MM.1S (cell line): Measurements from ENCODE around the gene SLC4A4.

Experiments
- DNase-seq: peaks from one replicate; pipeline ENCODE4 v3.0.0-alpha.2; 2015
- H2AFZ ChIP-seq: fragments of 300-600 bp; sonication (generic); 2 replicates; pipeline ENCODE4 v1.6.0; 2016; ENCODE audit warnings: antibody characterized with exemption, low read length
- H3F3A ChIP-seq: fragments of 300-600 bp; sonication (generic); 2 replicates; pipeline ENCODE4 v1.6.1; 2016; ENCODE audit warnings: mild to moderate bottlenecking, antibody characterized with exemption, low read length, moderate library complexity, mixed read lengths; ENCODE audit not compliant: insufficient read depth
- H3K27ac ChIP-seq: fragments of 300-600 bp; sonication (generic); 2 replicates; pipeline ENCODE4 v1.5.1; 2016; ENCODE audit warnings: mild to moderate bottlenecking, low read length
- H3K27me3 ChIP-seq: fragments of 300-600 bp; sonication (generic); replicated peaks from 2 replicates; pipeline ENCODE4 v1.6.0; 2016; ENCODE audit warnings: low read length; ENCODE audit not compliant: insufficient read depth
- H3K36me3 ChIP-seq: fragments of 300-600 bp; sonication (generic); replicated peaks from 2 replicates; pipeline ENCODE4 v1.6.1; 2016; ENCODE audit warnings: mild to moderate bottlenecking, low read length, mixed read lengths; ENCODE audit not compliant: insufficient read depth
- H3K4me1 ChIP-seq: fragments of 300-600 bp; sonication (generic); 2 replicates; pipeline ENCODE4 v1.6.1; 2016; ENCODE audit warnings: low read length, mixed read lengths
- H3K4me2 ChIP-seq: fragments of 300-600 bp; sonication (generic); 2 replicates; pipeline ENCODE4 v1.6.0; 2016; ENCODE audit warnings: low read depth, low read length
- H3K4me3 ChIP-seq: fragments of 300-600 bp; sonication (generic); 2 replicates; pipeline ENCODE4 v1.5.1; 2016; ENCODE audit warnings: low read length, mixed read lengths
- H3K79me2 ChIP-seq: fragments of 300-600 bp; sonication (generic); 2 replicates; pipeline ENCODE4 v1.6.1; 2016; ENCODE audit warnings: mixed run types, low read length, mixed read lengths
- H3K9ac ChIP-seq: fragments of 300-600 bp; sonication (generic); 2 replicates; pipeline ENCODE4 v1.6.1; 2016; ENCODE audit warnings: low read length, mixed read lengths
- H3K9me2 ChIP-seq: fragments of 300-600 bp; sonication (generic); replicated peaks from 2 replicates; pipeline ENCODE4 v1.6.1; 2016; ENCODE audit warnings: mild to moderate bottlenecking, low read length, mixed read lengths; ENCODE audit not compliant: insufficient read depth
- H3K9me3 ChIP-seq: fragments of 300-600 bp; sonication (generic); replicated peaks from 2 replicates; pipeline ENCODE4 v1.6.1; 2016; ENCODE audit warnings: mild to moderate bottlenecking, low read length, mixed read lengths; ENCODE audit not compliant: insufficient read depth
- H4K20me1 ChIP-seq: fragments of 300-600 bp; sonication (generic); 2 replicates; pipeline ENCODE4 v1.6.1; 2016; ENCODE audit warnings: mild to moderate bottlenecking, low read length, moderate library complexity, mixed read lengths; ENCODE audit not compliant: insufficient read depth
- CTCF ChIP-seq: fragments of 300-600 bp; sonication (generic); IDR thresholded peaks from 2 replicates; pipeline ENCODE4 v1.5.1; 2016; ENCODE audit warnings: antibody characterized with exemption, low read length, mixed read lengths
- EZH2 ChIP-seq: fragments of 300-600 bp; sonication (generic); optimal IDR thresholded peaks from 2 replicates; pipeline ENCODE3; 2017; ENCODE audit warnings: low read depth, mild to moderate bottlenecking, antibody characterized with exemption, low read length, mixed read lengths
- EZH2phosphoT487 ChIP-seq: fragments of 300-600 bp; sonication (generic); IDR thresholded peaks from 2 replicates; pipeline ENCODE4 v1.6.1; 2018; ENCODE audit warnings: antibody characterized with exemption, low read length

Gene SLC4A4

DNA sequence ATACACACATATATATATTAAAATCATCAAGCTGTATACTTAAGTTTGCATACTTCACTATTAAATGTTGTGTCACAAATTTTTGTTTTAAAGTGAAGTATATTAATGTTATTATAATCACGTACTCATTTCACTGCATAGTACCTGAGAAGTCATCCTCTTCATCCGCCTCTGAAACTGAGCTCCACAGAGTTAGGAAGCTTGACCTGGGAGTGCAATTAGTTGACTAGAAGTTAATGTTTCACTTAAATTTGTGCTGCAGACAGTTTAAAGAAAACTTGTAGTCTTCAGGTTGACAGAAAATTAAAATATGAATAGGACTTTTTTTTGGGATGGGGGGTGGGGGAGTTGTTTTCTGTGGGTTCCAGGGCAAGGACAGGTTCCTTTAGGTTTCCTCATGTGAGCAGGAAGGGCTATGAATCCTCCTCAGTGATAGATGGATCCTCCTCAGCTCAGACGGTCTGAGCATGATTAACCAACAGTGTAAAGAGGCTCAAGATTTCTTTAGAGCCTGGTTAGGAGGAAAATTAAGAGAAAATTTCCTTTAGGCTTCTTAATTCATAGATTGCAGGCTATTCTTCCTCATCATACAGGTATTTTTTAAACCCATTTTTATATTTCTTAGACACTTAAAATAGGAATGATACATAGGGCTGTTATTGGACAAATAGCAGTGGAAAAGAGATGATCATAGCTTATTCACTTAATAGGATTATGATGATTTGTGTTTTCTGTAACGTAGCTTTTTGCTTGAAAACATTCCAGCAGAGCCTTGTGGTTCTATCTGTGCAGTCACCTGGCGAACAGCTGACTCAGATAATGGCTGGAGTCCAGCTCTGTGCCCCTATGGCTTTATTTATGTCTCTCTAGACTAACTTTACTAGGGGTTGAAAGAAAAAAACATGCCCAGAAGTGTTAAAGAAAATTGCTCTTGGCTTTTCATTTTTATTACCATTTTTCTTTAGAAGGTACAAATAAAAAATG, 102.7 kb downstream of the SLC4A4 start:
- no peaks in the 10 kb centered on the region for H4K20me1 ChIP-seq
- peak; percentile 24 for DNase-seq
- no peak overlapping the region for H2AFZ ChIP-seq
- no peaks in the 10 kb centered on the region for H3K79me2 ChIP-seq
- H3K27me3 ChIP-seq: no peaks in the 10 kb centered on the region
- peaks cover 10% of the 10 kb centered on the region; the same call in 1 of the 2 replicates for H3K4me1 ChIP-seq
- H3K4me2 ChIP-seq: no peak overlapping the region
- no peaks in the 10 kb centered on the region for H3K9me2 ChIP-seq
- H3K36me3 ChIP-seq: no peaks in the 10 kb centered on the region
- no peaks in the 10 kb centered on the region for H3K9me3 ChIP-seq
- H3K27ac ChIP-seq: no peak overlapping the region
- peaks cover 10% of the 10 kb centered on the region; the same call in 1 of the 2 replicates for H3F3A ChIP-seq
- no peak overlapping the region for H3K4me3 ChIP-seq
- TF ChIP-seq CTCF (no peak), EZH2phosphoT487 (no peak), EZH2 (no peak)
- no peak overlapping the region for H3K9ac ChIP-seq

DNA sequence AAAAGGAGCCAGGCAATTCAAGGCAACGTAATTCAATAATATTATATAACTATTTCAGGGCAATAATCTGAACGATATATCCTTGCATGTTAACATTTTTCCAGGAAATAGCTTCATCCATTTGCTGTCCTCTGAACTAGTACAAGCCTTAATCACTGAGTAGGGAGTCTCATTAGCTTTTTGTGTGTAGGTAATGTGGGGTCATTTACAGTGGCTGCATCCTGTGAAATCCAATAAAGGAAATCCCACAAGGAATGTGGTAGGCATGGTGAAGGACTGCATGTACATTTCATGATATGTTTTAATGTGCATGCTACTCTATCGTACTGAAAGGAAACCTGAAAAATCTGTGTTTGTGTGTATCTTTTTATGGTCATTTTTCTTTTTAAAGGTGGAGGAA, 103.5 kb downstream of the SLC4A4 start:
- Histone ChIP-seq H3K9me3 (no peaks in the 10 kb centered on the region), H3F3A (peaks cover 10% of the 10 kb centered on the region; the same call in 1 of the 2 replicates), H3K36me3 (no peaks in the 10 kb centered on the region), H3K9me2 (no peaks in the 10 kb centered on the region), H2AFZ (no peak overlapping the region), H3K27me3 (no peaks in the 10 kb centered on the region), H4K20me1 (no peaks in the 10 kb centered on the region), H3K4me2 (no peak overlapping the region), H3K9ac (no peak overlapping the region), H3K79me2 (no peaks in the 10 kb centered on the region), H3K27ac (no peak overlapping the region), H3K4me1 (peaks cover 15% of the 10 kb centered on the region; the same call in 1 of the 2 replicates), H3K4me3 (no peak overlapping the region)
- DNase-seq: no peak
- TF ChIP-seq CTCF: no peak
- no peak for TF ChIP-seq EZH2
- TF ChIP-seq EZH2phosphoT487: no peak

DNA sequence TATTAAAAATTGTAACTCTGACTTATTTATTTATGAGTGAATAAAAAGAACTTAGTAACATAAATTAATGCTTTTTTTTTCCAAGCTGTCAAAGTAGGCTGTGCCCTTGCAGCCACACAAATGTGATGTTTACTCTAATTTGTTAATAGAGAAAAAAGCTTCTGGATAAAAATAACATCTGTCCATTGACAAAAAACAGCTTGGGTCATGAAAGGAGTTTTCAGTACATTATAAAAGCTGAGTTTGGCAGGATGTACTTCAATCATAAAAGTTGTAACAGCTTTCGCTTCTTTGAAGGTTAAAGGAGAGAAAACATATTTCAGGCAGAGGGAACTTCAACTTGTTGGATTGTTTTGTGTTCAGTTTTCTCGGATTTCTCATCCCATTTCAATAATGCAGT, 105.6 kb downstream of the SLC4A4 start:
- Histone ChIP-seq H3K27ac (no peak overlapping the region), H3K27me3 (no peaks in the 10 kb centered on the region), H3K36me3 (no peaks in the 10 kb centered on the region), H3K4me2 (no peak overlapping the region), H3K4me3 (no peak overlapping the region), H3K9me3 (no peaks in the 10 kb centered on the region), H3K4me1 (peaks cover 15% of the 10 kb centered on the region; the same call in 1 of the 2 replicates), H3K9me2 (no peaks in the 10 kb centered on the region), H3K9ac (no peak overlapping the region), H3F3A (peaks cover 10% of the 10 kb centered on the region; the same call in 1 of the 2 replicates), H3K79me2 (no peaks in the 10 kb centered on the region), H2AFZ (no peak overlapping the region), H4K20me1 (no peaks in the 10 kb centered on the region)
- DNase-seq: no peak
- TF ChIP-seq EZH2: no peak
- TF ChIP-seq CTCF: no peak
- no peak for TF ChIP-seq EZH2phosphoT487
